Mononuclear cell (primary cell): Measurements from ENCODE around the gene CLN3. TPM values are rescaled to one million over a fixed set of nuclear protein-coding genes. Genes with fewer than 3 reads are reported as not detected.
"Not testable (repeated sequence)": the region's sequence is repeated elsewhere in the genome, so short reads cannot be mapped to it uniquely, and the experiment has no call there.

Experiments used
- H3K27me3 ChIP-seq: 2 replicates; pipeline ENCODE4 v1.6.0; 2011; ENCODE audit warnings: low read length, control low read depth; ENCODE audit not compliant: insufficient read depth
- H3K4me1 ChIP-seq: 2 replicates; pipeline ENCODE4 v1.5.1; 2011; ENCODE audit warnings: mild to moderate bottlenecking, low read length, control low read depth; ENCODE audit not compliant: insufficient read depth
- H3K4me3 ChIP-seq: 2 replicates; pipeline ENCODE4 v1.5.1; 2011; ENCODE audit warnings: mild to moderate bottlenecking, low read length, moderate library complexity
- H3K9me3 ChIP-seq: 2 replicates; pipeline ENCODE4 v1.5.1; 2011; ENCODE audit warnings: low read depth, mild to moderate bottlenecking, control low read depth, low read length
- total RNA-seq: library from RNA; depleted of rRNA; stranded (reverse); fragments of >200 nt; gene quantifications from one replicate; pipeline ENCODE4 v1.2.3, GENCODE V29; 2012

CLN3 gene
- total RNA-seq, 1 donor = 17.2 TPM

DNA sequence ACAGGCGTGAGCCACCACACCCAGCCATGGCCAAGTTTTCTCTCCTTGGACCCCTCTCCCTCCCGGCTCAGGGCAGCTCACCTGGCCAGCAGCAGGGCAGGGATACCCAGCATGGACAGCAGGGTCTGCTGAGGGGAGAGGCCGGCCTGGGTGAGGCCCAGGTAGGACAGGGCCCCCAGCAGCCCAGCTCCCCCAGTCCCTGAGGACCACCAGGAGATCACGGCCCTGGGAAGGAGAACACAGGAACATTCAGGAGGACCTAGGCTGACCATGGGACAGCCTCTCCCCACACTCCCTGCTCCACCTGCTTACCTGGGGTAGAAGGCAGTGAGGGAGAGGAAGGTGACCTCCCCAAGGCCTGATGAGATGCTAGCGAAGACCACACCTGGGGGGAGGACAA, 5.6 kb downstream of the CLN3 start:
- no peak overlapping the region for H3K4me3 ChIP-seq
- H3K27me3 ChIP-seq = no peaks in the 10 kb centered on the region
- no peaks in the 10 kb centered on the region for H3K9me3 ChIP-seq
- peaks cover 25% of the 10 kb centered on the region for H3K4me1 ChIP-seq

- H3K4me3 ChIP-seq, H3K27me3 ChIP-seq, H3K9me3 ChIP-seq, H3K4me1 ChIP-seq: not testable (repeated sequence)
Observed at GRCh38 chr16:28483361-28483760, 8.5 kb downstream of the CLN3 start.

DNA sequence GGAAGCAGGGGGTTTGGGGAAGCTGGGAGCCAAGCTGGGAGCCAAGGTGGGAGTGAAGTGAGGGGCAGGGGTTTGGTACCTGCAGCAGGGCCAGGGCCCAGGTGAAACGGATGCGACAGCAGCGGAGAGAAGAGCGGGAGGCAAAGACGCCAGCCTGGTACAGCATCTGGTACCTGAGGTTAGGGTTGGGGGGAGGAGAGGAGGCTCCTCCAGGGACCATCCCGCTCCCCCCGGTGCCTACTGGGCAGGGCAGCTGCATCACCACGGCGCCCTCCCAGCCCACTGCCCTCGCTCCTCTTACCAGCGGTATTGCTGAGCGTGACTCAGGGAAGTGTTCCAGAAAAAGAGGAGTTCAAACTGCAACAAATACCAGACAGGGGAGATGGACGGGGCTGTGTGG, 9.8 kb downstream of the CLN3 start:
- no peaks in the 10 kb centered on the region for H3K27me3 ChIP-seq

DNA sequence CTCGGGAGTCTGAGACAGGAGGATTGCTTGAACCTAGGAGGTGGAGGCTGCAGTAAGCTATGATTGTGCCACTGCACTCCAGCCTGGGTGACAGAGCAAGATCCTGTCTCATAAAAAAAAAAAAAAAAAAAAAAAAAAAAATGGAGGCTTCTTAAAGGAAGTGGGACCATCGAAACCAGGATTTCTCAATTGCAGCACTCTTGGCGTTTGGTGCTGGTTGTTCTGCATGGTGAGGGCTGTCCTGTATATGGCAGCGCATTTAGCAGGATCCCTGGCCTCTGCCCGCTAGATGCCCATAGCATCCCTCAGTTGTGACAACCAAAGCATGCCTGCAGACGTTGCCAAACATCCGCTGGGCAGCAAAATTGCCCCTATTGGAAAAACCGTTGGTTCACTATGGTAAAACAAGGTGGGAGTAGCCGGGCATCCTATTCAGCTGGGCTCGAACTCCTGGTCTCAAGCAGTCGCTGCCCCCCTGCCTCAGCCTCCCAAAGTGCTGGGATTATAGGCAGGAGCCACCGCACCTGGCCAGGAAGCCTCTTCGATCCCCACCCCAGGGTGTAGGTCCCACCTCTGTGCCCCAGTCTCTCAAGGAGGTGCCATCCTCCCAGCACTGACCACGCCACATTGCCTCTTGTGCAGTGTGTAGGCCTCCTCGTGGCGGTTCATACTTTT, 13.2 kb downstream of the CLN3 start:
- Histone ChIP-seq H3K27me3 (no peaks in the 10 kb centered on the region), H3K4me3 (no peak overlapping the region), H3K9me3 (no peaks in the 10 kb centered on the region), H3K4me1 (no peaks in the 10 kb centered on the region)

More for the DNA sequence above, 9.8 kb downstream of the CLN3 start:
- Histone ChIP-seq H3K4me1 (no peaks in the 10 kb centered on the region), H3K4me3 (no peak overlapping the region), H3K9me3 (no peaks in the 10 kb centered on the region)

DNA sequence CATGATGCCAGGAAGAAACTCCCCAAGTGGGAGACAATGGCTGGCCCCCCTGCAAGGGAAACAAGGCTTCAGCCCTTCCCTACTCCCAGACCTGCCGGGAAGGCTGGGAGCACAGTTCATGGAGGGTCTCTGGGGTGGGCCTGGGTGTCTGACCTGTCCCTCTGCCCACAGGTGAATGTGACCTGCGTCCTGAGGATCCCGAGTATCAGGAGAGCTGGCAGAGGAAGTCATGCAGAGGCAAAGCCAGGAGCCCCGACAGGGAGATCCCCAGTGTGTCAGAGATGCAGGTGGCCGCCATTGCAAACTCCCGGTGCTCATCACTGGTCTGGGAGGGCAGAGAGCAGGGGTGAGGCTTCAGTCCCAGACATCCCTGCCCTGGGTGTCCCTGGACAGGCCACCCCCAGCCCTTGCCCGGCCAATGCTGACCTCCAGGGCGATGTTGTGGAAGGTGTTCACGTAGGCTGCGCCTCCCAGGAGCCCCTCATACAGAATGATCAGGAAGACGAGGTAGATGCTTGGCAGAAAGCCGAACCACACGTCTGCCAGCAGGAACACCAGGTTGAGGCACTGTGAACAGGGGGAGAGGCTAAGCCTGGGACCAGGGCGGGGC, 14.5 kb downstream of the CLN3 start:
- Histone ChIP-seq H3K4me3 (no peak overlapping the region), H3K27me3 (no peaks in the 10 kb centered on the region), H3K9me3 (no peaks in the 10 kb centered on the region), H3K4me1 (no peaks in the 10 kb centered on the region)

GRCh38 chr16:28475221-28475620, 16.7 kb downstream of the CLN3 start:
- Histone ChIP-seq H3K4me3 (no peak overlapping the region), H3K27me3 (no peaks in the 10 kb centered on the region), H3K4me1 (no peaks in the 10 kb centered on the region), H3K9me3 (no peaks in the 10 kb centered on the region)

DNA sequence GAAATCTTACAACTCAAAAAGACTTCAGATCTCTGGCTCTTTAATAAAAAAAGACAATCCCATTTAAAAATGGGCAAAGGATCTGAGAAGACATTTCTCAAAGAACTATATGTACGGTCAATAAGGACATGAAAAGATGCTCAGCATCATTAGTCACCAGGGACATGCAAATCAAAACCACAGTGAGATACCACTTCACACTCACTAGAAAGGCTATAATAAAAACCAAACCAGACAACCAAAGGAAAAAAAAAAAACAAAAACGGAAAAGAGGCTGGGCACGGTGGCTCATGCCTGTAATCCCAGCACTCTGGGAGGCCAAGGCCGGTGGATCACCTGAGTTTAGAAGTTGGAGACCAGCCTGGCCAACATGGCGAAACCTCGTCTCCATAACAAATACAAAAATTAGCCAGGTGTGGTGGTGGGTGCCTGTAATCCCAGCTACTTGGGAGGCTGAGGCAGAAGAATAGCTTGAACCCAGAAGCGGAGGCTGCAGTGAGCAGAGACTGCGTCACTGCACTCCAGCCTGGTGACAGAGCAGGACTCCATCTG, 18.1 kb downstream of the CLN3 start:
- no peaks in the 10 kb centered on the region for H3K9me3 ChIP-seq
- H3K4me3 ChIP-seq = no peak overlapping the region
- no peaks in the 10 kb centered on the region for H3K27me3 ChIP-seq
- H3K4me1 ChIP-seq = no peaks in the 10 kb centered on the region

GRCh38 chr16:28447081-28447480, 44.8 kb downstream of the CLN3 start:
- H3K4me1 ChIP-seq, H3K9me3 ChIP-seq, H3K4me3 ChIP-seq, H3K27me3 ChIP-seq: not testable (repeated sequence)

DNA sequence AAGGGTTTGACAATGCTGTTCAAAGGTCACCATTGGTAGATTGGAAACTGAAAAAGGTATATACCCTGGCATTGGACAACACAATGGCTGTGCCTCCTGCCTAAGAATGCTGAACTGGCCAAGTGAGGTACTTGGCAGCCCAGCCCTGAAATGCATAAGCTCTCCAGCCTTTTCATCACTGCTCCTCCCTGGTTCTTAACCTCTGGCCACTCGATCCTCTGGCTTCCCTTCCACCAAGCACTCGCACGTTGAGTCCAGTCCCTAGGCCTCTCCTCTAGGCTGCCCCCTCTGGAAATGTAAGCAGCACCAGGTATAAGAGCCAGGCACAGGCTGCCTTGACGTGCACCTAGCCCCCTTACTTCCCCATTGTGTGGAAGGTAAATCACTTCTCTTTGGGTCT, 45.5 kb downstream of the CLN3 start:
- H3K9me3 ChIP-seq, H3K4me1 ChIP-seq, H3K27me3 ChIP-seq, H3K4me3 ChIP-seq: not testable (repeated sequence)

GRCh38 chr16:28443943-28444342, 47.9 kb downstream of the CLN3 start:
- not testable (repeated sequence) for H3K4me3 ChIP-seq, H3K4me1 ChIP-seq, H3K9me3 ChIP-seq, H3K27me3 ChIP-seq

DNA sequence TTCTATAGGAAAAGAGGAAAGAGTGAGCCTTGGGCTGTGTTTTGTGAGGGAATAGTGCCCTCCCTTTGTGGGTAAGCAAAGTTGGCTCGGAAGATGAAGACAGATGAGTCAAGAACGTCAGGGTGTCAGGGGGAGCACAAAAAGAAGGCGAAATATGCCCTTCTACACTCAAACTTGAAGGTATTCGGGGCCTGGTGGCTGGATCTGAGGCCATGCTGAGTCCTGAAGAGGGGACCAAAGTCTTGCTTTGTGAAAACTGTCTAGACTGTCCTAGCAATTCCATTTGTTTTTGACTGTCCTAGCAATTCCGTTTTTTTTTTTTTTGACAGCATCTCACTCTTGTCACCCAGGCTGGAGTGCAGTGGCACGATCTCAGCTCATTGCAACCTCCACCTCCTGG, 53.0 kb downstream of the CLN3 start:
- H3K4me3 ChIP-seq = not testable (repeated sequence)

GRCh38 chr16:28435340-28435739, 56.5 kb downstream of the CLN3 start:
- not testable (repeated sequence) for H3K27me3 ChIP-seq, H3K9me3 ChIP-seq, H3K4me3 ChIP-seq, H3K4me1 ChIP-seq

More for the DNA sequence above, 53.0 kb downstream of the CLN3 start:
- H3K27me3 ChIP-seq, H3K4me1 ChIP-seq, H3K9me3 ChIP-seq: not testable (repeated sequence)

Other genes with a start within 250 kb of the CLN3 start
- 3.7 TPM for gene SBK1, start 199.5 kb downstream of the CLN3 start, total RNA-seq
- not detected for gene NPIPB6, start 128.6 kb downstream of the CLN3 start, total RNA-seq
- gene EIF3CL, start 88.2 kb downstream of the CLN3 start, total RNA-seq = 57.1 TPM
- gene NPIPB7, start 19.7 kb downstream of the CLN3 start, total RNA-seq = not detected
- gene APOBR, start 2.6 kb upstream of the CLN3 start, total RNA-seq = 3.6 TPM
- not detected for gene IL27, start 14.8 kb upstream of the CLN3 start, total RNA-seq
- under 0.01 TPM for gene NUPR1, start 46.9 kb upstream of the CLN3 start, total RNA-seq
- gene SGF29, start 61.8 kb upstream of the CLN3 start, total RNA-seq = 18.4 TPM
- gene SULT1A2, start 105.0 kb upstream of the CLN3 start, total RNA-seq = 1.6 TPM
- 53.4 TPM for gene SULT1A1, start 118.0 kb upstream of the CLN3 start, total RNA-seq
- gene NPIPB8, start 146.0 kb upstream of the CLN3 start, total RNA-seq = 0.10 TPM
- 50.6 TPM for gene EIF3C, start 219.4 kb upstream of the CLN3 start, total RNA-seq